GM19193 (cell line): ENCODE results near the gene TRH.

Experiments
- POLR2A ChIP-seq: IDR thresholded peaks from 4 replicates; pipeline ENCODE4 v1.6.1; 2011; ENCODE audit not compliant: insufficient read depth, insufficient read length; ENCODE audit errors: extremely low read depth

TRH gene

GRCh38 chr3:129979905-129980304, 5.4 kb downstream of the TRH start:
- no peak for TF ChIP-seq POLR2A

- no peak for TF ChIP-seq POLR2A
Observed at GRCh38 chr3:129983561-129983960, 9.0 kb downstream of the TRH start.

DNA sequence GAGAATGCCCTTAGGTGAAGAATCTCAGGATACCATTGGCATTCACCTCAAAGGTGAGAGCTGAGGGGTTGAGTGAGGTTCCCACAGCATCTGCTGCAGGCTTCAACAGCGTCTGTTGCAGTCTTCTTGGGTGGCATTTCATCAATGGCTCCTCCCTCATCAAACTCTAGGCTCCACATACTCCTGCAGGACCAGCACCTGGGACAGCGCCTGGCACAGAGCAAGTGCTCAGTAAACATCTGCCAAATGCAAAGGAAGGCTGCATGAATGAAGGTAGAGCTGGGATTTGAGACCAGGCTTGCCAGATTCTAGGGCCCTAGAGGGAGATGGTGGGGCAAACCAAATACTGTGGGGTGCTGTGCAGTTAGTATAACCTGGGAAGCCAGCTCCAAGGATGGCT, 9.6 kb downstream of the TRH start:
- no peak for TF ChIP-seq POLR2A

DNA sequence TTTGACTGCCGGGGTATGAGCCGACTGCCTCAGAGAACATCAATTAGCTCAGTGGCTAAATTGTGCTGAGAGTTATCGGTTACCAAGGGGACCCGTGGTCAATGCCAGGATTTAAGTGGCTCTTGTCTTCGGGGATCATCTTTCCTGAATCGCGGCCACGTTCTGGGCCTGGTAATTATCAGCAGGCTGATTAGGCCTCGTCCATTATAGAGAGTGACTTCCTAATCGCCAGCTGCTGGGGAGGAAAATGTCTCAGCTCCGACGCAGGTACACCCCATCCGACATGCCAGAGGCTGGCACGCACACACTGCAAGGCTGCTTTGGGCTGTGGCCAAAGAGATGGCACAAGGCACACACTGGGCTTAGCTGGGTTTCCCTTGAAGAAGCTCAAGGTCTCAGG, 10.6 kb downstream of the TRH start:
- TF ChIP-seq POLR2A, result no peak

- TF ChIP-seq POLR2A, result no peak
Observed at GRCh38 chr3:129988429-129988828, 13.9 kb downstream of the TRH start.

DNA sequence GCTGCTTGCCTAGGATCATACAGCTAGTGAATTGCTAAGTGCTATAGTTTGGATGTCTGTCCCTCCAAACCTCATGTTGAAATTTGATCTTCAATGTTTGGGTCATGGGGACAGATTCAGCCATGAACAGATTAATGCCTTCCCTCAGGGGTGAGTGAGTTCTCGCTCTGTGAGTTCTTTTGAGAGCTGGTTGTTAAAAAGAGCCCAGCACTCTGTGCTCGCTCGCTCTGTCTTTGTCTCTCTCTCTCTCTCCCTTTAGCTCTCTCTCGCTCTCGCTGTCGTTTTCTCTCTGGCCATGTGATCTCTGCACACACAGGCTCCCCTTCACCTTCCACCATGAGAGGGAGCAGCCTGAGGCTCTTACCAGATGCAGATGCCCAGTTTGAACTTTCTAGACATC, 14.9 kb downstream of the TRH start:
- no peak for TF ChIP-seq POLR2A

GRCh38 chr3:129992781-129993180, 18.3 kb downstream of the TRH start:
- TF ChIP-seq POLR2A, result no peak

GRCh38 chr3:129994883-129995559, 20.5 kb downstream of the TRH start:
- no peak for TF ChIP-seq POLR2A

- no peak for TF ChIP-seq POLR2A
Observed at GRCh38 chr3:129996073-129996472, 21.6 kb downstream of the TRH start.

DNA sequence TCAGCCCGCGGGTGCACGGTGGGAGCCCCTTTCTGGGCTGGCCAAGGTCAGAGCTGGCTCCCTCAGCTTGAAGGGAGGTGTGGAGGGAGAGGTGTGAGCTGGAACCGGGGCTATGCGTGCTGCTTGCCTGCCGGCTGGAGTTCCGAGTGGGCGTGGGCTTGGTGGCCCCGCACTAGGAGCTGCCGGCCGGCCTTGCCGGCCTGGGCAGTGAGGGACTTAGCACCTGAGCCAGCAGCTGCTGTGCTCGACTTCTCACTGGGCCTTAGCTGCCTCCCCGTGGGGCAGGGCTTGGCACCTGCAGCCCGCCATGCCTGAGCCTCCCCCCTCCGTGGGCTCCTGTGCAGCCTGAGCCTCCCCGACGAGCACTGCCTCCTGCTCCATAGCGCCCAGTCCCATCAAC, 36.0 kb downstream of the TRH start:
- TF ChIP-seq POLR2A, result no peak

- no peak for TF ChIP-seq POLR2A
Observed at GRCh38 chr3:130014526-130014925, 40.0 kb downstream of the TRH start.
